HG03064 (cell line): ENCODE results near the gene TOX2.

ENCODE experiments used
- ATAC-seq: cut with Tn5 transposase; IDR thresholded peaks from one replicate; pipeline ENCODE4 v1.9.1; 2021; ENCODE audit warnings: low read depth; ENCODE audit not compliant: unreplicated experiment

TOX2 gene

GRCh38 chr20:44050925-44051660, 136.4 kb downstream of the TOX2 start:
- no peak for ATAC-seq

GRCh38 chr20:44051661-44052000, 137.0 kb downstream of the TOX2 start:
- no peak for ATAC-seq

DNA sequence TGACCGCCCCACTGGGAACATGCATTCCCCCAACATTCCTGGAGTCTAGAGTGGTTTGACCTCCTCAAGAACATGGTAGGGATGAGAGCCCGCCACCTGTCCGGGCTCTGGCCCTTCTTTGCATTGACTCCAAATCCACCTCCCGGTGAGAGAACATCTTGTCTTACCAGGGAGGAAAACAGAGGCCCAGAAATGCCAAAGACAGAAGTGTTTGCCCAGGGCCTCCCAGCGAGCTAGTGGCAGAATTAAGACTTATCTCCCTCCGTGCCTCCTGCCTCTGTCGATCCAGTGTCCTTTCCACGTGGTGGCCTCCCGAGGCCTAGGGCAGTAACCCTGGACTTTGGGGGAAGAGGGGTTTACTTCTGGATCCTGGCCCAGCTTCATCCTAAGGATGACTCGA, 137.5 kb downstream of the TOX2 start:
- ATAC-seq = no peak

DNA sequence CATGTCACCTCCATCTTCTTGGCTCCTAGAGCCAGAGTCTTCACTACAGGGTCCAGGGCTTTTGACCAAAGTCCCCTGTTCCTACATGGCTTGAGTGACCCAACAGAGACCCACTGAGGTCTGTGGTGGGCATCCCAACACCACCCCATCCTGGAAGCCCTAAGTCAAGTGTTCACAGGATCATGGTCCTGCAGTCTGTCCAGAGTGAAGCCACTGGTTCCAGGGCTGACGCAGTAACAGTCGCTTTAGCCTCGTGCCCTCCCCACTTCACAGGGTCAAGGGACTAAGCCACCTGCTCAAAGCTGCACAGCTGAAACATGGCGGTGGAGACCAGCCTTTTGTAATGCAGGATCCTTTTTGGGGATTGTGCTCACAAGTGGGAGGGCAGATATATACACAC, 138.4 kb downstream of the TOX2 start:
- ATAC-seq = no peak

DNA sequence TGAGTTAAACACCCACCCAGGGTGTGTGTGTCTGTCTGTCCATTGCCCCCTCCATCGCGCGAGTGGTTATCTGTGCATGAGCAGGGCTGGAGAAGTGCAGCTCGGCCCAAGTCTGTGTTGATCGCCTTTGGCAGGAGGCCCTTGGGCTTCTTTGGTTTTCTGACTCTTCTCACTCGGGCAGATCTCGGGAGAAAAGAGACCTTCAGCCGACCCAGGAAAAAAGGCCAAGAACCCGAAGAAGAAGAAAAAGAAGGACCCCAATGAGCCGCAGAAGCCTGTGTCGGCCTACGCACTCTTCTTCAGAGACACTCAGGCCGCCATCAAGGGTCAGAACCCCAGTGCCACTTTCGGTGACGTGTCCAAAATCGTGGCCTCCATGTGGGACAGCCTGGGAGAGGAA, 139.5 kb downstream of the TOX2 start:
- ATAC-seq = no peak

GRCh38 chr20:44054849-44055248, 140.2 kb downstream of the TOX2 start:
- no peak for ATAC-seq

- ATAC-seq = no peak
Measured at GRCh38 chr20:44056010-44056698, 141.5 kb downstream of the TOX2 start.

DNA sequence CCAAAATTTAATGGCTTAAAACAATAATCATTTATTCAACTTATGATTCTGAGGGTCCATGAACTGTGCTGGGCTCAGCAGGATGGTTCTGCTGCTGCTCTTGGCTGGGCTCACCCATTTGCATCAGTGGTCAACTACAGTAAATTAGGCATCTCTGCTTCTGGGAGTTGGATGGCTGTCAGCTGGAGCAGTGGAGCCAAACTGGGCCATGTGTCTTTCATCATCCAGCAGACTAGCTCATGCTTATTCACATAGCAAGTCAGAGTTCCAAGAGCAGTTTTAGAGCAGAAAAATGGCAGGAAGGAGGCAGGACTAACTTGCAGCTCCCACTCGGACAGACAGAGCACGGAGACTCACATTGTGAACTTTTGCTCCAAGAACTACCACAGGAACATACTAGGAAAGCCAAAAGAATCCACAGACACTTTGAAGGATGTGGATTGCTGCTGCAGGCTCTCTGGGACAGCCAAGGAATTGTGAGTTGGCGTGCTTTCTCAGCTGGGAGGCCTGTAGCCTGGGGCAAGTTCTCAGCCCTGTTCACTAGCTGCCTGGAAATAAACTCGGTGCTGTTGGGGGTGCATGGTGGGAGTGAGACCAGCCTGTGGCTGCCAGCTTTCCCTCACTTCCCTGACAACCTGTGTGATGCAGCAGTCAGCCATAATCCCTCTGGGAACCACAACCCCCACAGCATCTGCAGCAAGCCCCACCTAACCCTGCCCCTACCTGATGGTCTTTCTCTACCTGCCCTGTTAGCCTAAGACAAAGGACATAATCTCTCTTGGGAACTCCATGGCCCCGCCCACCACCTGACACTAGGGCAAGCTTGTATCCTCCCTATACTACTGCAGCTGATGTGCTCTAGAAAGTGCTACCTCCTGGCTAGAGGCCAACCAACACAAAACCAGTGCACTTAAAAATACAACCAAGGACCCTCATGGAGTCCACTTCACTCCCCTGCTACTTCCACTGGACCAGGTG, 143.3 kb downstream of the TOX2 start:
- no peak for ATAC-seq

DNA sequence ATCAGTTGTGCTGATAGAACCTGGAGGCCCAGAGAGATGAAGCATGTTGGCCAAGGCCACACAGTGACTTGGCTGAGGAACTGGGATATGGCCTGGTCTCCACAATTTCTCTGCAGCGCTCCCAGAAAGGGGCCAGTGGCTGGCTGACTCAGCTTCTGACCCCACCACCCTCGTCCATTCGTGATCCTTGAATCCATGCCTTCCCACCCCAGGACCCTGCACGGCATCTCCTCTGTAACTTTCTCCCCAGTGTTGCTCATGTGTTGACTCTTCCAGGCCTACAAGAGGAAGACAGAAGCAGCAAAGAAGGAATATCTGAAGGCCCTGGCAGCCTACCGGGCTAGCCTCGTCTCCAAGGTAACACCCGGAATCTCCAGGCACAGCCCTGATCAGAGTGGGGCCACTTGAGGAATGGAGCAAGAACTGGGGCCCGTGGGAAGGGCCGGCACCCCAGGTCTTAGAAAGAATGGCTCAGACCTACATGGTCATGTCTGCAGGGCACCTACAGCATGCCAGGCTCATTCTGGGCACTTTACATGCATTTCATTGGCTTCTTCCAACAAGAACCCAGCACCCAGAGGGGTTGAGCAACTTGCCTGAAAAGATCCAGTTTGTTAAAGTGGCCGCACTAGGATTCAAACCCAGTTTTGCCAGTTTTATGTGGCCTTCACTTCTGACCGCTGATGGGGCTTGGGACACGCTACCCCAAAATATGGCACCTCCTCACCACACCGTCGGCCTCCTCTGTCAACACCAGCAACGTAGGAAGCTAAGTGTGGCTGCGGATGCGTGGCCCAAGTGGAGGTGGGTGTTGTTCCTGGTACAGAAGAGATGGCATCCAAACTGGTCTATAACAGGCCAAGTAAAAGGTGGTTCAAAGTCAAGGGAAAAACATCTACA, 150.1 kb downstream of the TOX2 start:
- no peak for ATAC-seq

- ATAC-seq = no peak
Measured at GRCh38 chr20:44065401-44066340, 151.0 kb downstream of the TOX2 start.

DNA sequence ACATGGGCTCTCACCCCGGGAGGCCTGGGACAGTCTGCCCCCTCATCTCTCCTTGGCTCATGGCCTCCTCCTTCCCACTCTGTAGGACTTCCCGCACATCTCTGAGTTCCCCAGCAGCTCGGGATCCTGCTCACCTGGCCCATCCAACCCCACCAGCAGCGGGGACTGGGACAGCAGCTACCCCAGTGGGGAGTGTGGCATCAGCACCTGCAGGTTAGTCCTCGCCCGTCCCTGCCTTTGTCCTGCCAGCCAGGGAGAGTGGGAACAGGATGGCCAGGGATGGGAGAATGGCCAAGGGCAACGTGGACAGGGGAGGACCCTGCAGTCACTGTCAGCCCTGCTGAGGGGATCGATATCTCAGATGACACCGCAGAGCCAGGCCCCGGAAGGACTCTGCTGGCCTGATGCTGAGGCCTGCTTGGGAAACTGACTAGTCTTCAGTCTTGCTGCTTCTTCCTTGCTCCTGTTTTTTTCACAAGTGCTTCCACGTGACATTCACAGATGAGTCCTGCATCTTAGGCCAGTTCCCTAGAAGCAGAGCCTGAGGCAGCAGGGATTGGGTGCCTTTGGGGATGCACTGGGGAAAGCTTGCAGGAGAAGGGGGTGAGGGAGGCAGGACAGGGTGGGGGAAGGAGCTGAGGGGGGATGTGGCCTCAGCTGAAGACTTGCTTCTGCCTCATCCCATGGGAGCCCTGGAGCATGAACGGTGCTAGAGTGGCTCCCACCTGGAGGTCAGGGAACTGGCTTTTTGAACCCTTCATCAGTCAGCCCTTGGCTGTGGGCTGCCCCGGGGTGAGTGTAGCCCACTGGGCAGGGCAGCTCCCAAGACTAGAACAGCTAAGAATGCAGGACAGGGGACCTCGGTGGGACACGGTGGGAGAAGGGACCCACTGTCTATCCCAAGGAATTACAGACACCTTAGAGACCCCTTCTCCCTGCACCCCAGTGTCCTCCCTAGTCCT, 152.3 kb downstream of the TOX2 start:
- no peak for ATAC-seq

- no peak for ATAC-seq
Measured at GRCh38 chr20:44067650-44068081, 153.0 kb downstream of the TOX2 start.

DNA sequence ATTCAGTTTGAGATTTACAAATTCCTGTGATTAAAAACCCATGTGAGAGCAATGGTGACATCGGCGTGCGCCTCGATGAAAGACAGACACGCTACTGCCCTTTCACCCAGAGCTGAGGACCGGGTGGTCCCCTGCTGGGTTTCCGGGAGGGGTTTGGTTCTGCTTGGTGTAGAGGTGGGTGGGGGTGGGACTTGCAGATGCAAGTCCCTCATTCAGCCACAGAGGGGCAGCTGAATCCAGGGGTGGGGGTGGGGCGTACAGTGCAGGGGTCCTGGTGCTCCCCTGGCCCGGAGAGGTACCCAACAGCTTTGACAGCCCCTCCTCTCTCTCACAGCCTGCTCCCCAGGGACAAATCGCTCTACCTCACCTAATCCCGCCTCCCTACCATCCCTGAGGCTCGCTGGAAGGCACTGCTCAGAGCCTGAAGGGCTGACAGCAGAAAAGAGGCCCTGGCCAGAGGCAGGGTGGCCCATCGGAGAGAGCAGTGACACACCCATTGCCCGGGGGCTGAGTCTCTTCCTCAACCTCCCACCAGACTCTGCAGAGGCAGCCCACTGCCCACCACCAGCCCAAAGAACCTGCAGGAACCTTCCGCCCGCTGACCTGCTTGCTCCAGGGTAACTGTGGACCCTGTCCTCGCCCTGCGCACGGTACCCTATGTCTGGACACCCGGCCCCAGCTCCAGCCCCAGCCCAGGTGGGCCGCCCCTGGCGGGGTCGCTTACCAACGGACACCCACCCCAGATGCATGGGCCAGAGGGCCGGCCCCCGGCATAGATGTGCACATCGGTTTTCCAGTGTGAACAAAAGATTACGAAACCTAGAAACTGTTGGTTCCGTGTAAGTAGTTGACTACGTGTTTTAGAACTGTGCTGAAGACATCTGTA, 153.9 kb downstream of the TOX2 start:
- ATAC-seq = no peak

DNA sequence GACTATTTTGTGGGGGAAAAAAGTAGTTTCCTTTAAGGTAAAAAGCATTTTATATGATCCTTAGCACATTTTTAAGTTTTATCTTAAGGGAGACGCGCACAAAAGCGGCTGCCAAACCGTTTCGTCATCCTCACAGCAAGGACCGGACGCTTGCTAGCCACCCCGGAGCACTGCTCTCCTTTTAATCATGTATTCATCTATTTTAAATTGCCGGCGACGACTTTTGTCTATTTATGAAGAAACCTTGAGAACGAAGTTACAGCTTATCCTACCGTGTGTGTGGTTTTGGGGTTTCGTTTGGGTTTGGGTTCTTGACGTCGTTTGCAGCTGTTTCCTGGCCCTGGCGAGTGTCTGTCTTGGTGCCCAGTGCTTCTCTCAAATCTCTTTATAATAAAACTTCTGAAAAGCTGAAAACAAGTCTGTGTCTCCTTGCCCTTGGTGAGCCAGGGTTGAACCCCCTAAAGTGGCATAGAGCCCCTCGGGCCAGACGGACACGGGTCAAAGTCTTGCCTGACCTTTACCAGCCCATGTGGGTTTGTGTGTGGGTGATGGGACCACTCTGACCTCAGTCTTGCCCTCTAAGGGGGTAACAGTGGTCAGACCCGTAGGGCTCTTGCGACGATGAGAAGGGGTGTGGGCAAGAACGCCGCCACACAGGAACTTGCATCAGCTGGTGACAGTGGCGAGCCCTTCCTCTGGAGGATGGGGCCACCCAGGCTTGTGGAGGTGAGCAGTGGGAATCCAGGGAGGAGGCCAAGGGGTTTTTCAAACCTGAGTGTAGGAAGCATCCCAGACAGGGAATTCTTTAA, 154.8 kb downstream of the TOX2 start:
- ATAC-seq = no peak

- ATAC-seq = no peak
Measured at GRCh38 chr20:44070139-44070900, 155.7 kb downstream of the TOX2 start.
